HG02852 (cell line): ENCODE results near the gene ADGRE1.

Source experiments
- ATAC-seq: cut with Tn5 transposase; IDR thresholded peaks from one replicate; pipeline ENCODE4 v1.9.1; 2021; ENCODE audit warnings: mild to moderate bottlenecking, moderate library complexity; ENCODE audit not compliant: unreplicated experiment

Gene ADGRE1

DNA sequence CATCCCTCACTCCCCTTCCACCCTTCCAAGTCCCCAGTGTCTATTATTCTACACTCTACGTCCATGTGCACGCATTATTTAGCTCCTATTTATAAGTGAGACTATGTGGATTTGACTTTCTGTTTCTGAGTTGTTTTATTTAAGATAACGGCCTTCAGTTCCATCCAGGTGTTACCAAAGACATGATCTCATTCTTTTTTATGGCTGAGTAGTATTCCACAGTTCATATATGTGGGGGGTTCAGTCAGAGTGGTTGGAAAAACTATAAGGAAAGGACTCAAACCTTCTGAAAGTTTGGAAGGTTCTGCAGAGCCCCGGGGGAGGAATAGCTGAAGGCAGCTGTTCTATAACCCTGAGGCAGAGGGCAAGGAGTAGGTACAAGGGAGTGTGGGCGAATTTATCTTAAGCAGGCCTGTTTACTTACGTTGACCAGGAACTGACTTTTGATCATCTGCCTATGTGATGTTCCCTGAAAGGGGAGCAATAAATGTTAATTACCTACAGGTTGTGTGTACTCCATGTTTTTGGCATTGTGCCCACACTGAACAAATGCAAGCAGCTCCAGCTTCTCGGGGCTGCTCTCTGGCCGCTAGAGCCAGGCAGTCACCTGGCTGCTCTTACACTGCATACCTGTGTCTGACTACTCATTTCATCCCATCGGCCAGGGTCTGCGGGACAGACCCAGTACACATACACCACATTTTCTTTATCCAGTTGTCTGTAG lies 13.5 kb upstream of the ADGRE1 start:
- no peak for ATAC-seq

DNA sequence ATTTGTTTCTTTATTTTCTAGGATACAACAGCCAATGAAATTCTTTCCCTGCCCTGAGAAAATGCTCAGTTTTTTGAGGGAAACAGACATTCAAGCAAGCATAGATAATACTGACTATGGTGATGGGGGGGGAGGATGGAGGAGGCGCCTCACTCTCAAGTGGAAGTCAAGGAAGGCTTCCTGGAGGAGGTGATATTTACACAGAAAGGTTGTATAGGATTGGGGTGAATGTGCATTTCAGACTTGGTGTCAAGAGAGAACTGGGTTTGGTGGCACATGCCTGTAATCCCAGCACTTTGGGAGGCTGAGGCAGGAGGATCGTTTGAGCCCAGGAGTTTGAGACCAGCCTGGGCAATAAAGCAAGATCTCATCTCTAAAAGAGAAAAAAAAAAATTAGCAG lies 12.2 kb upstream of the ADGRE1 start:
- no peak for ATAC-seq

DNA sequence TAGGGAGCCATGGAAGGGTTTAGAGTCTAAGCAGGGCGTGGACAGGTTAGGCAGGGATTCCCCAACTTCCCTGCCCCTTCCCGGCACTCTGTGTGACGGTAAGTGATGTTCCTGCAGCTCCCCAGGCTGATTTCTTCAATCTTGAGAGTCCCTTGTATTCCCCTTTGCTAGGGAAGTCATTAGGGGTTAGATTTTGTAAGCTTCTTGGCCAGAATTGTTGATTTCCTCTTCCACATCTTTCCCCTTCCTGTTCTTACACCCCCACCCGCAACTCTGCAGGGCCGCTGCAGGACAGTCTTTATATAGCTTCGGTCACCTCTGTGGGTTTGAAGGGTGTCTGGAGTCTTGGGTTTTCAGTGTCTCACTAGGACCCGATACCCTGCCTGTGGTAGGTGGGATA lies 10.6 kb upstream of the ADGRE1 start:
- no peak for ATAC-seq

DNA sequence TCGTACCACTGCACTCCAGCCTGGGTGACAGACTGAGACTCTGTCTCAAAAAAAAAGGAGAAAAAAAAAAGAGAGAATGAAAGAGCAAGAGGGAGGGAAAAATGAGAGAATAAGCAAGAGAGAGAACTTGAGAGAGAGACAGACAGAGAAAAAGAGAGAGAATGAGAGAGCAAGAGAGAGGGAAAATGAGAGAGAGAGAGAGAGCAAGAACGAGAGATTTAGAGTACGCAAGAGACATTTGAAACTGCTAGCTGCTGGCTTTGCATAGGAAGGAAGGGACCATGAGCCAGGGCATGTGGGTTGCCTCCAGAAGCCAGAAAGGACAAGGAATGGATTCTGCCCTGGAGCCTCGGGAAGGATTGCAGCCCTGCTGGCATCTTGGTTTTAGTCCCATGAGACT lies 9.6 kb upstream of the ADGRE1 start:
- no peak for ATAC-seq

DNA sequence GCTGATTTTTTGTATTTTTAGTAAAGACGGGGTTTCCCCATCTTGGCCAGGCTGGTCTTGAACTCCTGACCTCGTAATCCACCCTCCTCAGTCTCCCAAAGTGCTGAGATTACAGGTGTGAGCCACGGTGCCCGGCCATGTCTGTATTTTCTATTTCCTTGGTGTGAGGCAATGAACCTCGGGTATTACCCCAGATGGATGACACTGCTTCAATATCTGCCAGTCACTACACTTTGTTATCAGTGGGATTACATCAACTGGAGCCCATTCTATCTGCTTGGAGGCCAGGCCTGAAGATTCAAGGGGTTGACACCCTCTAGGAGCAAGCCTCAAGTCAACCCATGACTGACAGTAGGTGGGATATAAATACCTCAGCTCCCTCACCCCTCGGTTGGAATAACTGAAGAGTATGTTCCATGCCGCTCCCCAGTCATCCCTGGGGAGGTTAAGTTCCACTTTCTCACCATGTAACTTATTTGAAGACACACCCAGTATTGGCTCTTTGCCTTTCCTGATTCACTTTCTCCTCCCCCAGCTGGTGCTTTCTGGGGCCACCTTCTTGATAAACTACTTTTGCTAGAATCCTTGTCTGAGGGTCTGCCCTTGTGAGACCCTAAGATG lies 992 bp upstream of the ADGRE1 start:
- no peak for ATAC-seq

DNA sequence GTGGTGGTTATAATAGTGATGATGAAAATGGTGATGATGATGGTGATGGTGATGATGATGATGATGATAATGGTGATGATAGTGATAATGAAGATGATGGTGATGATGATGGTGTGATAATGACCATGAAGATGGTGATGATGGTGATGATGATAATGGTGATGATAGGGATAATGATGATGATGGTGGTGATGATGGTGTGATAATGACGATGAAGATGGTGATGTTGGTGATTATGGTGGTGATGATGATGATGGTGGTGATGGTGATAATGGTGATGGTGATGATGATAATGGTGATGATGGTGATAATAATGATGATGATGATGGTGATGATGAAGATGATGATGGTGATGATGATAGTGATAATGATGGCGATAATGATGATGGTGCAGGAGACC lies 1.6 kb downstream of the ADGRE1 start:
- no peak for ATAC-seq

DNA sequence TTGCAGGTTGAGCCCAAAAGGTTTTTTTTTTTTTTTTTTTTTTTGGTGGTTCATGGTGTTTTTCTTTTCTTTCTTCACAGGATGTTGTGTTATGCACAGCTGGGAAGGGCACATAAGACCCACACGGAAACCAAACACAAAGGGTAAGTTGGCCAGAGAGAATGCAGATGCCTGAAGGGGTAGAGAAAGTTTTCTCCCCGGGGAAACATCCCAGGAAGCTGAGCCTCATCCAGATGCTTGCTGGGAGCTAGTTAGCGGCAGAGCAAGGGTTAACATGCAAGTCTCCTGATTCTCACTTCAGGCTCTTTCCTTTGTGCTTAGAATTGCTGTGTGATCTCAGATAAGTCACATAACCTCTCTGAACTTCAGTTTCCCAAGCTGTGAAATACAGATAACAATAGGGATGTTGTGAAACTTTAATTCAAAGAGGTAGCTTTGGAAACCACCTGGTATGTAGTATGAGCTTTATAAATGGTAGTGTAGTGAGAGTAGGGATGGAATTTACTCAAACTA lies 3.1 kb downstream of the ADGRE1 start:
- ATAC-seq, result no peak

DNA sequence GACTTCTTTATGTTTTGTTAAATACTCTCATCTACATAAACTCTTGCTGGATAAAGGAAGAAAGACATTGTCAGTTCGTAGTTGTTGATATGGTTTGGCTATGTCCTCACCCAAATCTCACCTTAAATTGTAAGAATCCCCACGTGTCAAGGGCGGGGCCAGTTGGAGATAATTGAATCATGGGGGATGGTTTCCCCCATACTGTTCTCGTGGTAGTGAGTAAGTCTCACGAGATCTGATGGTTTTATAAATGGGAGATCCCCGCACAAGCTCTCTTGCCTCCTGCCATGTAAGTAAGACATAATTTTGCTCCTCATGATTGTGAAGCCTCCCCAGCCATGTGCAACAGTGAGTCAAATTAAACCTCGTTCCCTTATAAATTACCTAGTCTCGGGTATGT lies 3.6 kb downstream of the ADGRE1 start:
- no peak for ATAC-seq

DNA sequence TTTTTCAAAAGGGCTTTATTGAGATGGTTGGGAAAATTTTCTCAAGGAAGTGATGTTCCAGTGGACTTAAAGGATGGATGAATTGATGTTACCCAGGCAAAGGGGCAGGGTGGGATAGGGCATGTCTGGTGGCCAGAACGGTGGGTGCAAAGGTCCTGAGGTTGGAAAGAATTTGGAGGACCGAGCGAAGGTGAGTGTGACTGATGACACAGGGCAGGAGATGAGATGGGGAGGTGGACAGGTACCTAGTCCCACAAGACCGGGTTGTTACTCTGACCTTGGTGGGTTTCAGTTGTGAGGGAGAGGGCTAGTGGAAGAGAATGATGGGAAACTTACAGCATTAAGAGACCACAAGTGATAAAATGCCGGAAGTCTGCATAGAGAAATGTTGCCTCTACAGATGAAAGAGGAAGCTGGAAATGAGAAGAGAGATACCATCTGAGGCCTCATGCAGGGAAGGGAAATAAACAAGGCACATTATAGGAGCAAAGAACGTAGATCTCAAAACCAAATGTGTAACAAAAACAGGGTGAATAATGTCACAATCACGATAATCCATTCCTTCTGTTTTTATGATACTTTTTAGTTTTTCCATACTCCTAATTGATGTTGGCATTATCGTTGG lies 4.5 kb downstream of the ADGRE1 start:
- no peak for ATAC-seq

DNA sequence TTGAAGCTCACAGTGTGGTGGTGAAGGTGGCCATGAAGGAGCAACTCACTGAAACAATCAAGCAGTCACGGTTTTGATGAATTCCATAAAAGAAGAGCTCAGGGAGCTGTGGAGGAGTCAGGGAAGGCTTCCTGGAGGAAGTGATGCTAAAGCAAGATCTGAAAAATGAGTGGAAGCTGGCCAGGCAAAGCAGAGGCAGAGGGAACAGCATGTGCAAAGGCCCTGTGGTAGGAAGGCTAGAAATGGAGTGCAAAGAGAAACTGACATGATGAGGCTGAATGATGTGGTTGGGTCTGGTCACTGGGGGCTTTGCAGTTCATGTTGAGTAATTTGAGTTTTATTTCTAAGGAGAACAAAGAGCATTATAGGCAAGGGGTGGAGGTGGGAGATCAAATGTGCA lies 6.9 kb downstream of the ADGRE1 start:
- ATAC-seq, result no peak

DNA sequence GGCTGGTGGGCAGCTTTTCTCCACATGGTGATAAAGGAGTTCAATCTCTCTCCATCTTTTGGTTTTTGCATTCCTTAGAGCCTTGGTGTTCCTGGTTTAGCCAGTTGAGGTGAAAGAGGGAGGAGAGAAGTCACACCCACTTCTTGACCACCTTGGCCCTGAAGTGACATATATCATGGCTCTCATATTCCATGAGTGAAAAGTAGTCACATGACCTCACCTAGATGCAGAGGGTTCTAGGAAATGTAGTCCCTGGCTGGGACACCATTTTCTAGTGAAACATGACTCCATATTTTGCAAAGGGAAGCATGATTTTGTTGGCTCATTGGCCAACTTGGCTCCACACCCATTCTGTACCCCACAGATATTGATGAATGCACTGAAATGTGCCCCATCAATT lies 16.1 kb downstream of the ADGRE1 start:
- no peak for ATAC-seq

DNA sequence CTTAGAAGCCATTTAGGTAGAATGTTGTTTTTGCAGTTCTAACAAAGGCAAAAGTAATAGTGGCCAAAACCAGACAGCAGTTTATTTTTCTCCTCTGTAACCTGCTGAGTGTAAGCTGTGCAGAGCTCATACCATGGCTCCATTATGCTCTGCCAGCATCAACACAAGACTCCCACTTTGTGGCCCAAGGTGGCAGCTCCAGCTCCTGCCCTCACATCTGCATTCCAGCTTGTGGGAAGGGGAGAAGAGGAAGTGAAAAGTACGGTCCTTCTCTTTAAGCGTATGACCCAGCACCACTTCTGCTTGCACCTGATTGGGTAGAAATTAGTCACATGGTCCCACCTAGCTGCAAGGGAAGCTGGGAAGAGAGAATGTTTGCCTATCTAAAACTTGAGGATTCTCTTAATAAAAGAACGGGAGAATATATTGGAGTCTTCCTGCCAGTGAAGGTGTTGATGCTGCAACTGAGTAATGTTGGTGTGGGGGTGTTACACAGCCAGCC lies 19.2 kb downstream of the ADGRE1 start:
- ATAC-seq, result no peak

DNA sequence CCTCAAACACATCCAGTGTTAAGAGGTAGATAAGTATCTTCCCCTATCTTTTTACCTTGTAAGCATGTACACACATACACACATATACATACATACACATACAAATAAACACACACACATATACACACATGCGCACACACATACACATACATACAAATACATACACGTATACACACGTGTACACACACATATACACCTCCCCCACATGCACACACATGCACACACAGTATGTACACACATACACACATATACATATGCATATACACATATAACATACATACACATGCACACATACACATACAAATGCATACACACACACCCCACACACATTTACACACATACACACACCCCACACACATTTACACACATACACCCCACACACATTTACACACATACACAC lies 24.1 kb downstream of the ADGRE1 start:
- ATAC-seq, result no peak

DNA sequence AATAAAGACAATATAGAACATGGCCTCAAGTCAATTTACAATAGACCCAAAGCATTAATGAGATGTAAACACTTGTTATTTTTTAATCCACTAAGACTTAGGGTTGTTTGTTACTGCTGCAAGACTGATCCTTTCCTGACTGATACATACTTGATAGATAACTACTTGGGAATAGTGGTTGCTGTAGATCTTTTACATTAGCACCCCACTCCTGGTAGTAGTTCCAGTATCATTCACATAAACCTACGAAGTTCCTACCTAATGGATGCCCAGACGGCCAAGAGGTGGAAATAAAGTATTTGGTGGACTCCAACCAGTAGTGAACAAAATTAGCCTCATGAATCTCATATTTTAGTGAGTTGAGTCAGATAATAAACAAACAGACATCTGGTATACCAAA lies 26.9 kb downstream of the ADGRE1 start:
- no peak for ATAC-seq

DNA sequence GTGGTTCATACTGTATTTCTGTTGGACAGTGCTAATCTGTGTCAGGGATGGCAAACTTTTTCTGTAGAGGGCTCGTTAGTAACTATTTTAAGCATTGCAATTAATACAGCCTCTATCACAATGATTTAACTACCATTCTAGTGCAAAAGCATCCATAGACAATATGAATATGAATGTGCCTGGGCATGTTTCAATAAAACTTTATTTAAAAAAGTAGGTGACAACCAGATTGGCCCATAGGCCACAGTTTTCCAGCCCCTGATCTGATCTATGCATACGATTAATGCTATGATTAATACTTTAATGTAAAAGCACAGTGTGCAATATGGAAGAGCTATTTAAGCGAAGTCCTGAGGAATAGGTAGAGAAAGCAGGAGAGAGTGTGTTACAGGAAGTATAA lies 29.6 kb downstream of the ADGRE1 start:
- ATAC-seq, result no peak

DNA sequence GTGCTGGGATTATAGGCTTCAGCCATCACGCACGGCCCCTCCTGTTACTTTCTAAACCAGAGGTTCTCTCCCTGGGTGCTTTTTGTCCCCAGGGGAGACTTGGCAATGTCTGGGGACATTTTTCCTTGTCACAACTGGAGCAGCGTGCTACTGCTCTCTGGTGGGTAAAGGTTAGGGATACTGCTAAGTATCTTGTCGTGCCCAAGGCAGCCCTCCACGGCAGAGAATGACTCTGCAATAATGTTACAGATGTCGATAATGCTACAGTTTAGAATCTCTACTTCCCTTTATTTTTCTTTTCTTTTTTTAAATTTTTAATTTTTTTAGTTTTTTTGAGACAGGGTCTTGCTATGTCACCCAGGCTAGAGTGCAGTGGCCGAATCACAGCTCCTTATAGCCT lies 38.0 kb downstream of the ADGRE1 start:
- no peak for ATAC-seq

DNA sequence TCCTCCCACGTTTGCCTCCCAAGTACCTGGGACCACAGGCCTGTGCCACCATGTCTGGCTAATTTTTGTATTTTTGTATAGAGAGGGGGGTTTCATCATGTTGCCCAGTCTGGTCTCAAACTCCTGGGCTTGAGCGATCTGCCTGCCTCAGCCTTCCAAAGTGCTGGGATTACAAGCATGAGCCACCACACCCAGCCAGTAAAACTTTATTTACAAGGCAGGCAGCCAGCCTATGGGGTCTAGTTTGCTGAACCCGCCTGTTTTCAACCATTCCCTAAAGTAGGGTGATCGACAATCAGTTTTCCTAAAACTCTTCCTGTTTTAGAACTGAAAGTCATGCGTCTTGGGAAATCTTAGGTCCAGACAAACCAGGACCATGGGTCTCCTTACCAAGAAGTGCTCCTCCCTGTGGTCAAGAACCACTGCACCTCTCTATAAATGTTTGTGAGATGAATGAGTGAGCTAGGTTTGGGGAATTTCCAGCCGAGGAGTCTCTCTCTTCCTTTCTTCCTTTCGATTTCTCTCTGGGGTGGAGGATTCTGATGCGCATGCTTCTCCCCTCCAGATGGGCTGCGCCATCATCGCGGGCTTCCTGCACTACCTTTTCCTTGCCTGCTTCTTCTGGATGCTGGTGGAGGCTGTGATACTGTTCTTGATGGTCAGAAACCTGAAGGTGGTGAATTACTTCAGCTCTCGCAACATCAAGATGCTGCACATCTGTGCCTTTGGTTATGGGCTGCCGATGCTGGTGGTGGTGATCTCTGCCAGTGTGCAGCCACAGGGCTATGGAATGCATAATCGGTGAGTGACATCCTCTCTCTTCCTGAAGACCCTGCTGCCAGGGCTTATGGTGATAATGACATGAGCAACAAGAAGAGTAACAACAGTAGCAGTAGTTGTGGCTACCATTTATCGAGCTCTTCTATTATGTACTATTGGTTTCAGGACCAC lies 38.7 kb downstream of the ADGRE1 start:
- no peak for ATAC-seq

DNA sequence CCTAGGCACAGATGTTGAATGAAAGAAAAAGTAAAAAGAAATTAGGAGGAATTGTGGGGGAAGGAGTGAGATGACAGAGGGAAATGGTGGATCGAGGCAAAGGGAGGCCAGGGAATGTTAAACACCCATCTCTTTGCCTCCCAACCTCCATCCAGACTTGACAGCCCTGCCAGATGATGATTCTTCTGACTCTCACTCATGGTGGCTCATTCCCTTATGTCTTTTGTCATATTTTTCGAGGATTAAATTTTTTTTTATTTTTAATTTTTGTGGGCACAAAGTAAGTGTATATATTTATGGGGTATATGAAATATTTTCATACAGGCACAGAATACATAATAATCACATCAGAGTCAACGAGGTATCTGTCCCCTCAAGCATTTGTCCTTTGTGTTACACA lies 42.8 kb downstream of the ADGRE1 start:
- no peak for ATAC-seq

DNA sequence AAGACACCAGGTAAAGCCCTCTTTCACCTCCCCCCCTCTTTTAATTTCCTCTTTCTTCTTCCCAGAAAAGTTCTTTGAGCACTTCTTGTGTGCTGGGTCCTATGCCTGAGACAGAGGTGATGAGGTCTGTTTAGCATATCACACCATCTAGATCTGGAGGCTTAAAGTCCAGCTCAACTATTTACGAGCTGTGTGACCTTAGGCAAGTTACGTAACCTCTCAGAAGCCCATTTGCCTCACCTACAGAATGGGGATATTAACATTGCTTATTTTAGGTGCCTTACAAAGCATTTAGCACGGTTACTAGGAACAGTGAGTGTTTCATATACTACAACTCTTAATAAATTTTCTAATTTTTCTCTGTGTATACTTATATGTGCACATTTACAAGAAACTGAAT lies 47.7 kb downstream of the ADGRE1 start:
- no peak for ATAC-seq

DNA sequence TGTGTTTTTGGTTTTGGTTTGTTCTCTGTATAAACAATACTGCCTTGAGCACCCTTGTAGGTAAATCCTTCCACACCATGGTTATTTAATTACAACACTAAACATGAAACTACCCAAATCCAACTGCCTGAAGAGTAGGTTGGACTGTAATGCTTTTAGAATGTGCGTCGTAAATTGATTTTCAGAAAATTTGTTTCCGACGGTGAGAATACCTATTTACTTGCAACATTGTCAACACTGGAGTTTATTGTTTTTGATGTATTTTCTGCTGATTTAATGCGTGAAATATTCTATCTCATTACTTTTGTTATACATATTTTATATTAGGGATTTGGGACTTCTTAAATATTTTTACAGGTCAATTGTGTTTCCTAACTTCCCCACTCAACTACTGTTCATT lies 48.2 kb downstream of the ADGRE1 start:
- no peak for ATAC-seq

DNA sequence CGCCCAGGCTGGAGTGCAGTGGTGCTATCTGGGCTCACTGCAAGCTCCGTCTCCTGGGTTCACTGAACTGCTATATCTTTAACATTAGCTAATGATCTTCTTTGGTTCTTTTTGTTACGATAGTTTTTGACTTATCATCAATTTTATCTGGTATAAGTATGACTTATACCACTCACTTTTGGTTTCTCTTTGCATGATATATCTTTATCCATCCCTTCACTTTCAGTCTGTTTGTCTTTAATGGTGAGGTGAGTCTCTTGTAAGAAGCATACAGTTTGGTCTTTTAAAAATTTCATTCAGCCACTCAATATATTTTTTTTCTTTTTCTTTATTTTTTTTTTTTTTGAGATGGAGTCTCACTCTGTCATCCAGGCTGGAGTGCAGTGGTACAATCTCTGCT lies 58.4 kb downstream of the ADGRE1 start:
- ATAC-seq, result no peak
